Activated effector memory CD4-positive, alpha-beta T cell treated with anti-CD3 and anti-CD28 coated beads, Interleukin-2, amount 50 U/mL, for 16 hours (primary cell): Measurements from ENCODE around the gene EPHA5.

Source experiments
- DNase-seq: peaks from one replicate; pipeline ENCODE4 v3.0.0-alpha.2; 2020

The EPHA5 gene

DNA sequence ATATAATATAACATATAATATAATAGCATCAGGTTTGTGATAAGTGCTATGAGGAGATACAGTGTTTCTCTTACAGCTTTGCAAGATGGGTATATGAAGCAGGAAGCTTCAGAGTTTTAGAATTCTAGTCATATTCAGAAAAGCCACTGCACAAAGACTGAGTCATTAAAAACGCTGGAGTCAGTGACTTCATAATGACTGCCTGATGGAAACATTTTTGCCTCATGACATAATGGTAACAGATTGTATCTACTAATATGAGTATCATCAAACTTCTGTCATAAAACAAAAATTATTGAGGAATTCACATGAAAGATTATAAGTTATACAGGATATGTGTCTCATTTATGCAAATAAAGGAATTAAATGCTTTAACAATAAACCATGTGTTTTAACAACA is 46.8 kb downstream of the EPHA5 start:
- no peak for DNase-seq

DNA sequence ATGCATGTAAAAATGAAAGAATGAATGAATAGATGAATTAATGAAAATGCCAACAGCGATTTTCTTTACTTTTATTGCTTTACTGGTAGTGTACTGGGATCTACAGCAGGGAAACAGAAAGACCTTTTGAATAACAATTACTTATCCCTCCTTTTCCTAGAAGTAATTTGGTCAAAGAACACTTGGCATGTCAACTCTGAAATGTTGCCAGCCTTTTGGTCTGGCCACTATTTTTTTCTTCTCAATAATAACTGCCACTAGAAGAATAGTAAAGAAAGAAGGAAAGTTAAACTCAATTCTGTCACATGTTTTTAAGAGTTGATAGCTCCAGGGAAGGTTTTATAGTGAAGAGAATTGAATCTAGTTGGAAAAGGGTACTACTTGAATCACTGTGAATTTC is 52.9 kb downstream of the EPHA5 start:
- no peak for DNase-seq

DNA sequence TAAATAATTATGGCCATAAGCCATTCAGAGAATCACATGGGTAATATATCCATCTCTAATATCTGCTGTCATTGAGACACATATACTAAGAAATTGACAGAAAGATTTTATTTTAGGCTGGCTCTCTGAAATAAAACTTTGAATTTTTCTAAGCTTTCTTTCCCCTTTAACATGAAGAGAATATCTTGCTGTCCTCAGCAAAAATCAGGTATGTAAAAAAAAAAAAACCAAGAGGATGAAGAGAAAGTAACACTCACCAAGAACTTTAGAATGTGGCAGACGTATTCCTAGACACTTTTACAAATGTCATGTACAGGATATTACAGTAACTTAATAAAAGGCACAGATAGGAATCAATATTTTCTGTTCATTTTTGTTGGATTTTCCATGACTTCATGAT is 65.8 kb downstream of the EPHA5 start:
- no peak for DNase-seq

DNA sequence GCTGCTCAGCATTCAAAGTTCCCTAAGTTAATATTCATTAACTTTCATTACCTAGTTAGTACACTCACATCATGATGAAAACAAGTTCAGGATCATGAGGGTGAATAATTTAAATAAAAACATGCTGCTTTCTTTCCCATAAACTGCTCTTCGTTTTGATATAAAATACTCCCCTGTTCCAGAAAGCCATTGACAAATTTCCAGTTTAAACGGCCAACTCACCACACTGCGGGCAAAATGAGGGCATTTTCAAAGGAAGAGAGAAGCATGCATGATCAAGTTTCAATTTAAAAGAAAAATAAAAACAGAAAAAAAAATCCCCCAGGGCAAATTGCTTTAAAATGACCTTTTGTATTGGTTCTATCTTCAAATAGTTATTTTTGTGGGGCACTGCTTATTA is 69.6 kb downstream of the EPHA5 start:
- DNase-seq: no peak

DNA sequence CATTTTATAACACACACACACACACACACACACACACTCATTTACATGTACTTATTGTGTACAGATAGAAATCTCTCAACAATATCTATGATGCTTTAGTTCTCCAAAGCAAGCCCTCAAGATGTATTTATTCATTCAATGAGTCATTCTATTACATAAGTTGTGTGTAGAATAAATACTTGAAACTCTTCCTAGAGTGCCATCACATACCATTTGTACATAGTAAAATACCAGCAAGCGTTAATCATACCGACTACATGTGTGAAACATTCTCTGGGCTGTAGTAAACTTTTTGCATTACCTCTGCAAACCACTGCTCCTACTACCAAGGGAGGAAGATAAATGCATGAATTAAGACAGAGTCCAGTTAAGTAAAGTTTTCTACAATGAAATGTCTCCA is 70.9 kb downstream of the EPHA5 start:
- no peak for DNase-seq

DNA sequence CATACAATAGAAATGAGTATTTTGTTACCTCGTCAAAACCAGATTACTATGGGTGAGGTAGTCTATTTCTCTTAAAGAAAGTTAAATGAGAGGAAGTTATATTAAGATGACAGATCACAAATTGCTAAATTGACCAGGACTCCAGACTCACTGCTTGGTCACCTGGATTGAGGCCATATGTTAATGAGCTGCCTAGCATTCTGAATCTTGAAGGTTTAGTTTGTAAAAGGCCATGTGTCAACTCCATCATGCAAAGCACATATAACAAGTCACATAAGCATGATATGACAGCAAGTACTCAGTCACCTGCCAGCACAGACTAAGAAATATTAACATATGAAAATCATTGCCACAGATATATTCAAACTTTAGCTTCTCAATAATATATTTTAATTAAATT is 72.6 kb downstream of the EPHA5 start:
- no peak for DNase-seq

DNA sequence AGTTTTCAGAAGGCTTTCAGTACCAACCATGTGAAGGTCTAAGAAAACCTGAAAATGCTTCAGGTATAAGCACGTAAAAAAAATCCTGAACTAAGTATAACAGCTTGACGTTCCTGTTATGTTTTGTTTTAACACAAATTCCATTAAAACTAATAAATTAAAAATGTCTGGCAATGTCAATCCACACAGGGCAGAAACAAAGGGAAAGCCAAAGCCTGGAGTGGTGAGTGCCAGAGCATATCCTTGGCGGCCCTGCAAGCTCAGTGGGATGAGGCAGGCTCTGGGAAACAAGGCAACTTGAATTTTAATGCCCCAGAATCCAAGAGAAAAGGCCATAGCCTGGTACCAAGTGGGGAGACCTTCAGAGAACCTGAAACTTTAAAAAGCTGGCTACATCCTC is 78.2 kb downstream of the EPHA5 start:
- DNase-seq: no peak

DNA sequence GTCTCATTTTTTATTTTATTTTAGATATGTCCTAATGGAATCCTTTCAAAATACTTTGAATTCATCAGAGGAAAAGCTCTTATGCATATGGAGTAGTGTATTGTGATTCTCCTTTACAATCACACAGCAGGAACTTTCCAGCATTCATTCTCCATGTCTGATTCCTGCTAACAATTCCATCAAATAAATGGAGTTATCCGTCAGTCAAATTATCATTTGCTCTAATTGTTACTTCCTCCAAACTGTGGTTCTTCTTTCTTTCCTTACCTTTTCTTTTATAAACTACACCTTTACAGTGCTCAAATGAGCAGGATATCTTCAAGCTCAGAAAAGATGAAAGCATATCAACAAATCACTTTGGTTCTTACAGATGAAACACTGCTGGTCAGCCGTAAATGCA is 80.4 kb downstream of the EPHA5 start:
- DNase-seq: no peak

DNA sequence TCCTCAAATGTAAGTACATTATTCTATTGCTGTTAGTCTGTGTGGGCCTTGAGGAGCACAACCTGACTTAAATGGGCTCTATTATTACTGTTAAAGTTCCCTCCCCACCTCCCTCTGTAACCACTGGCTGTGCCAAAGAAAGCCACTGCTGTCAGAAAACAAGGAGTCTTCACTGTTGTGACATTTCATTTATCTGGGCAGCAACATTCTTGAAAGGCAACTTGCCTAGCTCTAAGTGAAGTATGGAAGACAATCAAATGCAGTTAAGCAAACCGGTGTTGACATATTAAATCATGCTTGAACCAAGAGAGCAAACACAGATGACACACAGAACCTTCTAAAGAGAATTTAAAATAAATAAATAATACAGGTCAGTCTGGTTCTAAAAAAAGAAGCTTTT is 81.0 kb downstream of the EPHA5 start:
- no peak for DNase-seq

DNA sequence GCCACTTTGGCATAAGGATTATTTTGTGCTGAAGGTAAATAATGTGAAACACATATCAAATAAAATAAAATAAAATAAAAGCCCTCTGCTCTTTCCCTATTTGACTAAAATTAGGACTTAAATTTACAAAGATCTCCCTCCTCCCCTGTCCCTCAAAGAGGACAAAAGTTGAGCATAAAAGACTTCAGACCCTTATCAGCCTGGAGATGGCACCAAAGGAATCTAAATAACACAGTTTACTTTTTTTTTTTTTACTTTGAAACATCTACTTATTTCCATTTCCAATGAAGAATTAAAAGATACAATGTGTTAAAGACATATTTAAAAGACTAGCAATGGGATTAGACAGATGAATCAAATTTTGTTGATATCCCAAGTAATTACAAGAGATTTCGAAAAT is 89.7 kb downstream of the EPHA5 start:
- no peak for DNase-seq

DNA sequence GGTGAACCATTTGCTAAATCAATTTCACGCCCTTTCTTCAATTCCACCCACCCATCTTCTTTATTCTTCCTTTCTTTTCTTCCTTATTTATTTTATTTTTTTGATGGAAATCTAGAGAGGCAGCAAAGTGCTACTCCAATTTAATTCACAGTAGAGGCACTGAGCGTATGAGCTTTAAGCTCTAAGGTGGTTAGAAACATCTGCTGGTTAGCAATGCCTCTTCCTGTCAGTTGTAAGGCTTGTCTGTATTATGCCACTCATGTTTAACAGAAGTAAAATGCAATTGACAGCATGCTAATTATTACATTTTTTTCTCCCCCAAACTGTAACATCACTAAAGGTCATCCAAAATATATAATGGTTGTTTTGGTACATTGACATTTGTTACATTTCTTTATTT is 103.8 kb downstream of the EPHA5 start:
- no peak for DNase-seq

DNA sequence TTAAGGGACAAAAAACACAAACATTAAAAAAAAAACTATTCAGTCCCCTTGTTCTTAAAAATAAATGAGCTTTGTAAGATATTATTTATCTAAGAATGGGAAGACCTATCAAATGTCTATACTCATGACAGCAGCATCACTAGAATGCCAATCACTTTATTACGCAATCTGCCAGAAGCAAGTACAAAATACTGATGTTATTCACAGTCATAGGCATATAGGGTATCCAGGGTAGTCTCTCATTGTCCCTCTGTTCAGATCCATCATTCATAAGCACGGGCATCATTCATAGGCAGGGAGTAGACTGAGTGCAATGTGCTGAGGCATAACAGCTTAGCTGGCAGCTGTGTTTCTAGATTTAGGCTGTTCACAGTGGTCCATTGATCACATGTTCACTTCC is 109.1 kb downstream of the EPHA5 start:
- no peak for DNase-seq

DNA sequence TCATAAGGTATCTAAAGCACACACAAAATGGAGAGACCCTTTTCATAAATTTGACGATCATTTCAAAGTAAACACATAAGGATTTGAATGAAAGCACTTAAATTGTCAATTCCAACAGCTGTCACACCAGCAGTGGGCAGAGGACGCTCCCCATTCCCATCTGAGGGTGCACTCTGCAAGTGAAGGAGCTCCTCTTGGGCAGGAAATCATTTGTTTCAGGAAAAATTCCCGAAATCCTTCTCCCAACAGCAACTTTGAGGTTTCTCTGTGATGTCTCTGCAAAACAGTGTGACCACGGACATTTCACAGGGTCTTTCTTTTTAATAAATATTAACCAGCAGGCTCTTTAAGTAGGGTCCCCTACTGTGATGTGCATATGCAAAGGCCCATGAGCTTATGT is 111.0 kb downstream of the EPHA5 start:
- no peak for DNase-seq

DNA sequence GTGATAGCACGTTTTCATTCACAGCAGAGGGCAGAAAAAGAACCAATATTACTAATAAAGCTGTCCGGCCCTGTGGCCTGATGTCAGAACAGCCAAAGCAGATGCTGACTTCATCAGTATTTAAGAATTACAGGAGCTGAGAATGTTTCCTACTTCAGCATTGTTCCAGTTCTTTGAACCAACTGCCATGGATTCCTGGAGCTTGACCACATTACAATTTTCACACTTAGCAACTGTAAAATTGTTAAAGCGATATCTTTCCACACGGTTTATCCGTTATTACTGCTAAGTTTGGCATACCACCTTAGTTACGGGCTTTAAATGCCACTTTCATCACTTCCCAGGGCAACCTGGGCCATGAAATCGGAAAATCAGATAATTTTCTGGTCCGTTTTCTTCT is 118.2 kb downstream of the EPHA5 start:
- DNase-seq: no peak

DNA sequence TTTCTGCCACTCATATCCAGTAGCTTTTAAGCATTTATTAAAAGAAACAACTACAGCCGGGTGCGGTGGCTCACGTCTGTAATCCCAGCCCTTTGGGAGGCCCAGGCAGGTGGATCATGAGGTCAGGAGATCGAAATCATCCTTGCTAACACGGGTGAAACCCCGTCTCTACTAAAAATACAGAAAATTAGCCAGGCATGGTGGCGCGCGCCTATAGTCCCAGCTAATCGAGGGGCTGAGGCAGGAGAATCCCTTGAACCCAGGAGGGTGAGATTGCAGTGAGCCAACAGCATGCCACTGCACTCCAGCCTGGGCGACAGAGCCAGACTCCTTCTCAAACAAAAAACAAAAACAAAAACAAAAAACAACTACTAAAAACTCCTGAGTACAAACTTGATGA is 119.8 kb downstream of the EPHA5 start:
- DNase-seq: no peak

DNA sequence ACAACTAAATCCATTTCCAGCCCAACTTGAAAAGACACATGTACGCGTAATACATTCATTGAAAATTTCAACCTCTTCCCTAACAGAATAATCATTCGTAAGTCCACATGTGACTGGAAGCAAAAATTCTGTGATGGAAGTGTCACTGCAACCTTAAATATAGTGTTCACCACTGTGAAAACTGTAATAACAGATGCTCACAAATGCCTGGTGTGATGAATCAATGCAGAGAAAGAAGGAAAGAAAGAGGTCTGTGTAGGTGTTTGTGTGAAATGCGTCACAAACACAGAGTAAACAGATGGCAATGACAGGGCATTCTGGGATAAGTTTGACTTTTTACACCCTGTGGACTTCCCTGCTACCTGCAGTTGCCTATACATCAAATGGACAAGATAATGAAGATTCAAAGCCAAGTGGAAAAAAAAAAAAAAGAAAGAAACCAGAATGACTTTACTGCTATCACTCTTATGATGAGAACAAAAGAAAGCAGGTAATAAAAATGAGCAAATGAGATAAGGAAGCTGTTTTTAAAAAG is 123.3 kb downstream of the EPHA5 start:
- DNase-seq: no peak

DNA sequence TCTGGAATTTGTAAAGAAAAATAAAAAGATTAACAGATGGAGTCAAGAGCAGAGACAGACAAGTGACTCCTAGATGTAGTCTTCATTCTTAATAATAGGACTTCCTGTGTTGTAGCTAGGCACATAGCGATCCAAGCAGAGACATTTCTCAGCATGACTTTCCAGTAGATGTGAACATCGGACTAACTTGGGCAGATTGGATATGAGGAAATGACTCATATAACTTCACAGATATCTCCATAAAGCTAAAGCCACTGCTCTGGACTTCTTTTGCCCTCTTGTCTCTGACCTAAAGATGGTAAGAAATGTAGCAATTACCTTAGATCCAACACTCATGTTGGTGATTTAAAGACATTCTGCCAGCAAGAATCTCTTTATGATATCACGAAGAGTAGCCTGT is 131.7 kb downstream of the EPHA5 start:
- no peak for DNase-seq

DNA sequence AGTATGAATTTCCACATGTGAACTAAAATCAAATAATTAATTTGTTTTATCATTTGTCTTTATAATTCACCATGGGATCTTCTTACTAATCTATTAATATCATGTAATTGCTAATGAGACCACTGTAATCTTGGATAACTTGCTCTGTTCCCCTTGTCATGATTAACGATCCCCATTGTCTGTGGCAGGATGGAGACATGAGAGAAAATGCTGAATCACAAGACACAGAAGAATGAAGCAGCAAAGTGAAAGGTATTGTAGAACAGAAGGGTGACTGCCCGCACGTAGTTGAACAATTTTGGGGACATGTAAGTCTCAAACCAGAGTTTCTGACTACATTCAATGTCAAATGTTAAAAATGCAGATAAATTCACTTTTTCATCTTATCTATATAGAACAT is 135.2 kb downstream of the EPHA5 start:
- no peak for DNase-seq

DNA sequence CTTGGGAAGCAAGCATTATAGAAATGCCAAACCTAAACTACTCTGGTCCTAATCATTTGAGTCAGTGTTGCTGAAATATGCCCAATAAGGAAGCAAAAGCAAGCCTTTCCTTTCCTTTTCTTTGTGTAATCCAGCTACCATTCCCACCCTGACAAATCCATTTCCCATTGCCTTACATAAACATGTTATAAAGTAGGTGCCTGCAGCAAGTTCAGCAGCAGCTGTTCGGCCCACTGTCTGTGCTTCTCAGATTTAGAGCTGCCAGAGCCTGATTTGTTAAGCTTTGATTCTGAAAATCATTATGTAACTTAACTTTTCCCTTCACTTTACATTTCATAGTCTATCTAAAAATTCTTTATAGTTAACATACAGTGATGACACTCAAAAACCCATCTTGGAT is 148.6 kb downstream of the EPHA5 start:
- no peak for DNase-seq

DNA sequence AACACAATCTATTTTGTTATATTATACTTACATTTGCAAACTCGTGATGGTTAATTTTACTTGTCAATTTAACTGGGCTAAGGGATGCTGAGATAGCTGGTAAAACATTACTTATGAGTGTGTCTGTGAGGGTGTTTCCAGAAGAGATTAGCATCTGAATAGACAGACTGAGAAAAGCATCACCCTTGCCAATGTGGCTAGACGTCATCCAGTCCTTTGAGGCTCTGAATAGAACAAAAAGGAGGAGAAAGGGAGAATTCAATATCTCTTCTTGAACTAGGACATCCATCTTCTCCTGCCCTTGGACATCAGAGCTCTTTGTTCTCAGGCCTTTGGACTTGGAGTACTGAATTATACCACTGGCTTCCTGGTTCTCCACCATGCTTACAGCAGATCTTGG is 154.6 kb downstream of the EPHA5 start:
- no peak for DNase-seq

DNA sequence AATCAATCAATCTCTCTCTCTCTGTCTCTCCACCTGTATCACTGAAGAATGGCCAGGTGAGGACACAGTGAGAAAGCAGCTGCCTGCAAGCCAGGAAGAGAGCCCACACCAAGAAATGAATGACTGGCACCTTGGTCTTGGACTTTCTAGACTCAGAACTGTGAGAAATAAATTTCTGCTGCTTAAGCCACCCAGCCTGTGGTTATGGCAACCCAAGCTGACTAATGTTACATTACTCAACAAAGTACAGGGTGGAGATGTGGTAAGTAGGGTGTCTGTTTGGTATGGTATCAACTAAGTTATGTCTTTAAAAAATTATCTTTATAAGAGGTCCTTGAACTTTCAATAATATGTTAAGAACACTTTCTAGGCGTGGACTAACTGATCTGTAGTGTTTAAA is 159.3 kb downstream of the EPHA5 start:
- no peak for DNase-seq

DNA sequence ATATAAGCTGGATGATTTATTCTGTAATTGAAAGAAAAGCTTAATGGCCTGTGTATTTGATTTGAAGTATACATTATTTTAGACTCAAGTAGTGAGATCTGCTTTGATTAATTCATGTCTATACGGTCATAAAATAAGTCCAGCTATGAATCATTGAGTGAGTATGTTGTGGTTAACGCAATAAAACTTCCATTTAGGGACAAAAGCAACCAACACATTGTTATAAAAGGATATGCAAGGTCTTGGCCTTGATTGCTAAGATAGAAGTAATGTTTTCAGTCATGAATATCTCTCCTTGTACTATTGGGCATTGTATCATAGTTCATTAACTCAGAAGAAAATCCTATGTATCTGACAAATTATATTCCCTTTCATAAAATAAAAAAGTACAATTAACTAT is 162.1 kb downstream of the EPHA5 start:
- no peak for DNase-seq

DNA sequence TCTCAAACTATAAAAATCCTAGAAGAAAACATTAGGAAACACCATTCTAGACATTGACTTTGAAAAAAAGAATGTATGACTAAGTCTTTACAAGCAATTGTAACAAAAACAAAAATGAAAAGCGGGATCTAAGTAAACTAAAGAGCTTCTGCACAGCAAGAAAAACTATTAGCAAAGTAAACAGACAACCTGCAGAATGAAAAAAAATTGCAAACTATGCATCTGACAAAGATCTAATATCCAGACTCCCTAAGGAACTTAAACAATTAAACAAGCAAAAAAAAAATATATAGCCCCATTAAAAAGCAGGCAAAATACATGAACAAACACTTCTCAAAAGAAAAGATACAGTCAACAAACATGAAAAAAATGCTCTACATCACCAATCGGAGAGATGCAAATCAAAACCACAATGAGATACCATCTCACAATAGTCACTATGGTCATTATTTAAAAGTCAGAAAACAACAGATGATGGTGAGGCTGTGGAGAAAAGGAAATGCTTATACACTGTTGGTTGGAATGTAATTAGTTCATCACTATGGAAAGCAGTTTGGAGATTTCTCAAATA is 168.1 kb downstream of the EPHA5 start:
- no peak for DNase-seq

DNA sequence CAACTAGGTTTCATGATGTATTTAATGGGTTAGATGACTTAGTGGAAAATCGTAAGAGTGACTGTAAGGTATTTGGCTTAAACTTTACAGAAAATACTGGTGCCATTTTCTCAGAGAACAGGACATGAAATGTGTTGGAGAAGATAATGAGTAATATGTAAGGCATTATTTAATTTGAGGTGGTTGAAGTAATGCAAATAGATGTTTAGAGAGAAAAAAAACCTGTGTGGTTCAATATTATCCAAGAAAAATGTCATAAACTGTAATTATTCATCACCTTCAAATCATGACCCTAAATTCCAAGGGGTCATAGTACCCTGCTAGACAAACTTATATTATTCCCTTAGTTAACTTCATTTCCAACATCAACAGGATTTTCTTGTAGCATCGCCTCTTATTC is 171.7 kb downstream of the EPHA5 start:
- no peak for DNase-seq

DNA sequence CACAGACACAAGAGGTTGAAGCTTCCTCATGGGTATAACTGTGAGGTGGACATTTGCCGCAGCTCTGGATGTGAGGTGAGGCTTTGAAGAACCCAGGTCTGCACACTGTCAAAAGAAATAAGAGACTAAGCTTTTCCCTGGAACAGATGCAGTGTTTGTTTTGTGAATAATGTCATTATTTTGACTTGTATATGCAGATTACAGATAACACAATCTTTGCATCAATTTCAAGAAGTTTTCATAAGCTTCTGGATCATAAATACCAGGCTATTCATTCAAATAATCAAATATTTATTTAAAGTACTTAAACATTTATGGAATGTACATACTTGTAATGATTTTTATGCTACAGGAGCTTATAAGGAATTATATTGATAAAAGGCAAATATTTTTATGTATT is 174.8 kb downstream of the EPHA5 start:
- DNase-seq: no peak

DNA sequence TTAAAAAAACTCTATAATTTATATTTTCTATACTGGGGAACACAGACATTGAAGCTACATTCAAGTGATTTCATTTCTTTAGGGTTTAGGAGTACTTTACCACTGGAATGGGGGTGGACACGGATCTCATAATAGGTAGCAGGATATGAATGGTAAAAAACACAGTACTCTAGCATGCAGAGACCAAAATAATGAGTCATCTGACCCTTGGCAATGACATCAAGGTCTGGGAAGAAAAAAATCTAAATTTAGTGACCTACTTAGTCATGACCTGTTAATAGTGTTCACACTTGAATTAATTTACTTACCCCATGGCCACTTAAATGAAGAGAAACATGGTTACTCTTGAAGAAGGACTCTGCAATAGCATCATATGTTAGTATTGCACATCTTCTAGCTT is 187.9 kb downstream of the EPHA5 start:
- no peak for DNase-seq
